Lower leg skin (tissue), 4 donors: ENCODE data around the gene FUT8. TPM values are rescaled to one million over a fixed set of nuclear protein-coding genes. Genes with fewer than 3 reads are reported as not detected.

Source experiments
- DNase-seq, 2 donors: peaks; one replicate each; pipeline ENCODE4 v3.0.0-alpha.2; 2019; ENCODE audit warnings: low spot score in 2 of 2
- H3K4me3 ChIP-seq: fragments of 200-600 bp; sonication (generic); 2 replicates; pipeline ENCODE4 v1.5.1; 2017; ENCODE audit warnings: mild to moderate bottlenecking, low read depth; ENCODE audit not compliant: poor library complexity, severe bottlenecking
- POLR2A ChIP-seq, 2 donors: fragments of 450-650 bp; IDR thresholded peaks; one replicate each; pipeline ENCODE4 v1.6.1; 2016 to 2017; ENCODE audit warnings: antibody characterized with exemption in 2 of 2, mild to moderate bottlenecking in 1 of 2, moderate library complexity in 1 of 2
- WGBS, 2 donors: methylation state at CpG; one replicate each; pipeline ENCODE4 v1.1.5; 2018; 5-methylcytosine and 5-hydroxymethylcytosine counted together
- intact Hi-C: fragments of 100-400 bp; cut with DNase I; formaldehyde crosslinking; loops from one replicate; pipeline ENCODE4 v1.15.0; 2023; ENCODE audit warnings: low total_unique reads
- total RNA-seq, 4 donors: library from RNA; depleted of rRNA; stranded (reverse); fragments of >200 nt; gene quantifications; one replicate each; pipeline ENCODE4 v1.1.0, GENCODE V29; 2016
- TF ChIP-seq, protein P1 (sequence below), 3 donors: fragments of 450-650 bp; IDR thresholded peaks; one replicate each; pipeline ENCODE4 v1.5.1; 2016; ENCODE audit warnings: antibody characterized with exemption in 3 of 3, mild to moderate bottlenecking in 3 of 3, moderate library complexity in 2 of 3

The FUT8 gene
- total RNA-seq, 4 donors from 2014 or later: 17.9 to 28.0 (median 25.2) TPM

DNA sequence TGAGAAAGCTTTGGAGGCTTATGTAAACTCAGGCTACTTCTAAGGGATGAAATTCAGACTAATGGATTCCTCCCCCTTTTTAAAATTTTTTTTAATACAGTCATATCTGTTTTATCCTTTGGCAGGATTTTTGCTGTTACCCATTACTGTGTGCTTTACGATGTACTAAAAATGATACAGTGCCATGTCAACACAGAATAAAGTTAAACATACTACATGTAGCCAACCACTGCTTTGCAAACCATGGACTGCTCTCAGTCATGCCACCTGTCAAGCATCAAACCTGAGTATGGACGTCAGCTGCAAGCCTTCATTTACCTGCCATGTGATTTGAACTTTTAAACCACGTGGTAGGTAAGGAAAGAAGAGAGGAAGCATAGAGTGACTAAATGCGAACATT lies 325.8 kb downstream of the FUT8 start:
- H3K4me3 ChIP-seq: no peak overlapping the region
- intact Hi-C loops: no loop called here
- DNase-seq: no peak
- WGBS, 2 donors: 73 to 86% methylated on average over 4 of the region's 4 CpGs
- no peak for TF ChIP-seq POLR2A (IDR thresholded peaks at IDR 0.05)
- TF ChIP-seq, protein P1, sequence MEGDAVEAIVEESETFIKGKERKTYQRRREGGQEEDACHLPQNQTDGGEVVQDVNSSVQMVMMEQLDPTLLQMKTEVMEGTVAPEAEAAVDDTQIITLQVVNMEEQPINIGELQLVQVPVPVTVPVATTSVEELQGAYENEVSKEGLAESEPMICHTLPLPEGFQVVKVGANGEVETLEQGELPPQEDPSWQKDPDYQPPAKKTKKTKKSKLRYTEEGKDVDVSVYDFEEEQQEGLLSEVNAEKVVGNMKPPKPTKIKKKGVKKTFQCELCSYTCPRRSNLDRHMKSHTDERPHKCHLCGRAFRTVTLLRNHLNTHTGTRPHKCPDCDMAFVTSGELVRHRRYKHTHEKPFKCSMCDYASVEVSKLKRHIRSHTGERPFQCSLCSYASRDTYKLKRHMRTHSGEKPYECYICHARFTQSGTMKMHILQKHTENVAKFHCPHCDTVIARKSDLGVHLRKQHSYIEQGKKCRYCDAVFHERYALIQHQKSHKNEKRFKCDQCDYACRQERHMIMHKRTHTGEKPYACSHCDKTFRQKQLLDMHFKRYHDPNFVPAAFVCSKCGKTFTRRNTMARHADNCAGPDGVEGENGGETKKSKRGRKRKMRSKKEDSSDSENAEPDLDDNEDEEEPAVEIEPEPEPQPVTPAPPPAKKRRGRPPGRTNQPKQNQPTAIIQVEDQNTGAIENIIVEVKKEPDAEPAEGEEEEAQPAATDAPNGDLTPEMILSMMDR (IDR thresholded peaks at IDR 0.05): no peak

- TF ChIP-seq POLR2A (IDR thresholded peaks at IDR 0.05): no peak
- TF ChIP-seq, protein P1 (IDR thresholded peaks at IDR 0.05): no peak
- WGBS, 2 donors: 94 to 96% methylated on average over 8 of the region's 8 CpGs
- no peak for DNase-seq
- intact Hi-C loops: no loop called here
- H3K4me3 ChIP-seq: no peak overlapping the region
Measured at GRCh38 chr14:65745396-65746190, 333.1 kb downstream of the FUT8 start.

DNA sequence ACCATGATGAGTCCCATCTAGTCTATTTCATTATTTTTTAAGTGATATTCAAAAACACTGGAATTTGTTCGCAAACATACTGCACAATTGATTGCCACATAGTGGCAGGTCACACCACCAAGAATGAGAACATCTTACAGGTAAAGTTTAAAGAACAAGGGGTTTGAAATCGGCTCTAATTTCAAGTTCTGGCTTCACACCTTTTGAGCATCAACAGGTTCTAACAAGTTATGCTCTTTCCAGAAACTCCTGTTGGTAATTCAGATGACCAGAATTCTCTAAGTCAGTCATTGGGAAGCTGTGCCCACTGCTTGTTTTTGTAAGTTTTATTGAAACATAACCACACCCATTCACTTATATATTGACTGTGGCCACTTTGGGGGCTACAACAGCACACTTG lies 336.3 kb downstream of the FUT8 start:
- intact Hi-C loops: no loop called here
- TF ChIP-seq, protein P1 (IDR thresholded peaks at IDR 0.05): no peak
- TF ChIP-seq POLR2A (IDR thresholded peaks at IDR 0.05): no peak
- DNase-seq: no peak
- no peak overlapping the region for H3K4me3 ChIP-seq
- 72 to 83% methylated on average over 2 of the region's 2 CpGs for WGBS, 2 donors

DNA sequence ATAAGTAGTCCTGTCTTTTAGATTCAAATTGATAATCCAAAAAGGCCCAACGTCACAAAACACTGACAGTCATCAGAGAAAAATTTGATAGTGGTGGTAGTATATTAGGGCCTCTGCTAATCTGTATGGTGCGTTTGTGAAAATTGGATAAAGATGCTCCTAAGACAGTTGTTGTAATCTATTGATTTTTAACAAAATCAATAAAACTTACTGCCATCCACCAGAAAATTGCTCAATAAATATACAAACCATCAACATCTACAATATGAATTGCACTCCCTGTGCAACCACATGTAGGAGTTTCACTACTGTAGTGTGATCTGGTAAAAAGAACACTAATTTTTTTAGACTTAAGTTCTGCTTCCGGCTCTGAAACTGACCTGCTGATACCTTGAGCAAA lies 336.8 kb downstream of the FUT8 start:
- no peak overlapping the region for H3K4me3 ChIP-seq
- no peak for TF ChIP-seq POLR2A (IDR thresholded peaks at IDR 0.05)
- TF ChIP-seq, protein P1 (IDR thresholded peaks at IDR 0.05): no peak
- no peak for DNase-seq
- intact Hi-C loops: no loop called here
- WGBS, 2 donors: 67 to 84% methylated on average over 3 of the region's 3 CpGs

- 25 to 52% methylated on average over 1 of the region's 1 CpG for WGBS, 2 donors
- no peak for DNase-seq
- intact Hi-C loops: no loop called here
- TF ChIP-seq POLR2A (IDR thresholded peaks at IDR 0.05): no peak
- TF ChIP-seq, protein P1 (IDR thresholded peaks at IDR 0.05): no peak
- H3K4me3 ChIP-seq: no peak overlapping the region
Measured at GRCh38 chr14:65750906-65751305, 338.4 kb downstream of the FUT8 start.

DNA sequence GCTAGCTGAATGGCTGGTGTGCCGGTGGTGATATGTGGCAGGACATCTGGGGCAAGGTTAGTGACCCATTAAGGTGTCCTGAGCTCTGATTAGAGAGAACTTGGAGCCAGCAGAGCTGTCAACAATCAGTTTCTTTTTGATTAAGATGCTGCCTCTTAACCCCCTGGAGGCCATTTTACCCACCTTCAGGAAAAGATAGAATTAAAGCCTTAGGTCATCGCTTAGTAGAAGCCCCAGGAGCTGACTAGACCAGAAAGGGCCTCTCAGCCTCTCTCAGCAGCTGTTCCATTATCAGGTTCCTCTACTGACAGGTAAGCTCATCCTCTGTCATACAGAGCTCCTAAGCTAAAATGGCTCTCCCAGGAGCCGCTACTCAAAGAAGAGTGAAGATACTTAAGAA lies 339.0 kb downstream of the FUT8 start:
- 70 to 80% methylated on average over 3 of the region's 3 CpGs for WGBS, 2 donors
- H3K4me3 ChIP-seq: no peak overlapping the region
- intact Hi-C loops: no loop called here
- no peak for TF ChIP-seq POLR2A (IDR thresholded peaks at IDR 0.05)
- TF ChIP-seq, protein P1 (IDR thresholded peaks at IDR 0.05): no peak
- DNase-seq: no peak
